Subcutaneous adipose tissue (tissue), 4 donors: ENCODE data around the gene DLGAP4. TPM values are rescaled to one million over a fixed set of nuclear protein-coding genes. Genes with fewer than 3 reads are reported as not detected.

Experiments
- CTCF ChIP-seq: fragments of 450-650 bp; IDR thresholded peaks from one replicate; pipeline ENCODE4 v1.5.1; 2016; ENCODE audit warnings: low read depth, mild to moderate bottlenecking, control low read depth, antibody characterized with exemption, moderate library complexity
- total RNA-seq, 4 donors: library from RNA; depleted of rRNA; stranded (reverse); fragments of >200 nt; gene quantifications; one replicate each; pipeline ENCODE4 v1.1.0, GENCODE V29; 2016

DLGAP4 gene
- total RNA-seq, 4 donors from 2014 or later, result 25.8 to 47.4 (median 38.9) TPM

- no peak for TF ChIP-seq CTCF
Measured at GRCh38 chr20:36460648-36461599, 154.8 kb downstream of the DLGAP4 start.

- no peak for TF ChIP-seq CTCF
Measured at GRCh38 chr20:36461600-36462439, 155.7 kb downstream of the DLGAP4 start.

DNA sequence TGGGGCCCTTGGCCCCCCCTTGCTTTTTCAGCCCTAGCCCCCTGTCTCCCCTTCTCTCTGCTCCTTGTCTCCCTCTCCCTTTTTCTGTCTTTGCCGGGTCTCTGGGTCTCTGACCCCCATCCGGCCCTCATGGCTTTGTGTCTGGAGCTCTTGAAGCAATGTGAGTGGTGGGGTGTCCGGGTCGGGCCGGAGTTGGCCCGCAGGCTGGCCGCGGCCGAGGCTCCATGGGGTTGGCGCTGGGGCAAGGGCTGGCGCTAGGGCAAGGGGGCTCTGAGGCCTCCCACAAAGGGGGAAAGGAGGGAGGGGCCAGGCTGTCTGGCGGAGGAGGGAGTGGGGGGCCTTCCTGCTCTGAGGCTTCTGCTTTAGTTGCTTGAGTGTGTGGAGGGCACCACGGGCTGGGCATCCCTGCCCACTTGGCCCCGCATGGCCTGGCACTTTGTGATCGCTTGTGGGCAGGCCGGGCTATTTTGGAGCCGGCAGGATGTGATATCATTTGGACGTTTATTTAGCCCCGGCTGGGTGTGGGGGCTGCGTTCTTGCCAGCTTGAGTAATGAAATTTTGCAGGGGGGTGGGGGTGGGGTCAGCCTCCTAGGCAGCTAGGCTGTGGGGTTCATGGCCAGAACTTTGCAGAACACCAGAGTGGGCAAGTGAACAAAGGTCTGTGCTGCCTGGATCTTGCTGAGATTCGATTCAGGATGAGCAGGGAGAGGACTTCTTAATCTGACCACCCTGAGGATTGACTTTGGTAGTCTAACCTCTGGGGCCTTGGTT, 156.5 kb downstream of the DLGAP4 start:
- TF ChIP-seq CTCF, result no peak

DNA sequence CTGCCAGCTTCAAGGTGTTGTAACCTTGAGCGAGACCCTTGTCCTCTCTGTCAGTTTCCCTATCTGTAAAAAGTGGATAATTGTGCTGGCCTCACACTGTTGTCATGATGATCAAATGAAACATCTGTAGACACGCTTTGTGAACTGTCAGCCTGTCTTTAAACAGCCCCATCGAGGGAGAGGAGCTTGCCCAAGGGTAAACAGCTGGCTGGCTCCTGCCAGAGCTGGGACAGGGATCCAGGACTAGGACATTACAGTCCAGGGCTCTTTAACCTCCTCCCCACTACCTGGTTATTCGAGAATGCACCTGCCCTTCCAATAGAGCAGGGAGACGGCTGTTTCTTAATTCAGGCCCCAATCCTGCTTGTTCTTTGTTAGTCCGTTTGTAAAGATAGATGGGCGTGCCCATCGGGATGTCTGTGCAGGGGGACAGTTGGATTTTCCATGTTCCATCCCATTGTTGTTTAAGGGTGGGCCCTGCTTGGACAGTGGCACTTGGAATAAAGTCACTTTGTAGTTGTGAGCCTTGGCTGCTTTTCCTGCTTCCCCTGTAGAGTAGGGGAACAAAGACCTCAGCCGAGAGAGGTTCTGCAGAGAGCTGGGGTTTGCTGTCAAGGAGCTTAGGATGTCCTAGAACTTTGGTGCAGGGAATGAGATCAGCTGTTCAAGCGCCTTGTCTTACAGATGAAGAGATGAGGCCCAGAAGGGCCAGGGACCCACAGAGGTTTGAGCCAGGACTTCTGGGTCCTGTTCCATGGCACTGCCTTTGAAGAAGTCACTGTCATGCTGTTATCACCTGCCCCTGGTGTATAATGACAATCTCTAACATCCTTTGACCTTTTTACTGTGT, 157.3 kb downstream of the DLGAP4 start:
- TF ChIP-seq CTCF, result no peak

GRCh38 chr20:36465109-36466080, 159.3 kb downstream of the DLGAP4 start:
- TF ChIP-seq CTCF, result no peak

DNA sequence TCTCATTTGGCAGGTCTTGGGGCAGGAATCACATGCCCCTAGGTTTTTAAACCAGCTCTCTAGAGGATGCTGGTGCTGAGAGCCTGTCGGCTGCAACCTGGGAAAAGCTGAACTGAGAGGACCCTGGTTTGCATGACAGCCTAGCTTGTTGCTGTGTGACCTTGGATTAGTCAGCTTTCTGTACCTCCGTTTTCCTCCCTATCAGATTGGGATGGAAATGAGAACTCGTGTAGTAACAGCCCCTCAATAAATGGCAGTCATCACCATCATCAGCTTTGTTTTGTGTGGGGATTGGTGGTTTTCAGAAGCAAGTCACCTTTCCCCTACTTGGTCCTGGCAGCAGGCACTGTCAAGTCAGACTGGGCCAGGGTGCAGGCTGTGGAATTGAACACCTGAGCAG, 159.9 kb downstream of the DLGAP4 start:
- no peak for TF ChIP-seq CTCF
